GM12878 (cell line): ENCODE measurements around the gene C17orf78. TPM values are rescaled to one million over a fixed set of nuclear protein-coding genes. Genes with fewer than 3 reads are reported as not detected.

ENCODE experiments used
- ATAC-seq: fragments of 200-7000 bp; cut with Tn5 transposase; 3 replicates; pipeline ENCODE4 v1.9.1; 2020; ENCODE audit warnings: mild to moderate bottlenecking, moderate library complexity
- BruUV-seq: library from RNA; stranded (reverse); fragments of 400-500 nt; replicated peaks from 2 replicates; lab custom pipeline; 2021; lab: Mats Ljungman, UMichigan
- CTCF ChIA-PET: fragments of 300-600 bp; sonication (Branson Sonifier 250); formaldehyde crosslinking; extraction: SDS; loops from one replicate; lab custom pipeline; 2021; ENCODE audit warnings: inconsistent platforms; lab: Yijun Ruan, JAX
- POLR2A ChIA-PET: fragments of 350-600 bp; formaldehyde crosslinking; extraction: SDS; loops from one replicate; lab custom pipeline; 2021; ENCODE audit warnings: inconsistent platforms; lab: Charles Lee
- RAD21 ChIA-PET: fragments of 300-600 bp; sonication (Branson Sonifier 250); formaldehyde crosslinking; loops from one replicate; lab custom pipeline; 2023; ENCODE audit warnings: antibody characterized with exemption; ENCODE audit not compliant: unreplicated experiment; lab: Charles Lee
- SMC1A ChIA-PET: fragments of 300-600 bp; sonication (Branson Sonifier 250); formaldehyde crosslinking; loops from one replicate; lab custom pipeline; 2023; ENCODE audit not compliant: unreplicated experiment, uncharacterized antibody; lab: Charles Lee
- DNase-seq: peaks from one replicate; pipeline ENCODE4 v3.0.0-alpha.2; 2011; ENCODE audit warnings: low read depth, low spot score
- FAIRE-seq: peaks from 3 replicates; lab custom pipeline; 2011; peaks lifted over from hg19 to GRCh38; lab: Jason Lieb, UNC
- H2AFZ ChIP-seq: 2 replicates; pipeline ENCODE4 v1.6.0; 2011; ENCODE audit warnings: low read depth, low read length, control low read depth; ENCODE audit not compliant: control insufficient read depth
- H3K27ac ChIP-seq: 2 replicates; pipeline ENCODE4 v1.5.1; 2011; ENCODE audit warnings: control low read depth; ENCODE audit not compliant: control insufficient read depth, insufficient read depth
- H3K27me3 ChIP-seq, 2 experiments: replicated peaks in 1 of 2; 2 replicates each; pipeline versions ENCODE4 v1.6.0 to v1.6.1; 2011; ENCODE audit warnings: low read length in 1 of 2; ENCODE audit not compliant: control insufficient read depth in 2 of 2, insufficient read depth in 2 of 2
- H3K36me3 ChIP-seq, 2 experiments: 2 replicates each; pipeline ENCODE4 v1.5.1; 2011; ENCODE audit warnings: low read length in 1 of 2; ENCODE audit not compliant: control insufficient read depth in 2 of 2, insufficient read depth in 2 of 2
- H3K4me1 ChIP-seq: 2 replicates; pipeline ENCODE4 v1.6.1; 2011; ENCODE audit warnings: mild to moderate bottlenecking, low read length, moderate library complexity, mixed read lengths; ENCODE audit not compliant: control insufficient read depth, insufficient read depth
- H3K4me2 ChIP-seq: 2 replicates; pipeline ENCODE4 v1.6.0; 2011; ENCODE audit warnings: control low read depth; ENCODE audit not compliant: control insufficient read depth, insufficient read depth
- H3K4me3 ChIP-seq: fragments of 200-600 bp; sonication (generic); 2 replicates; pipeline ENCODE4 v1.5.1; 2016
- H3K79me2 ChIP-seq: 2 replicates; pipeline ENCODE4 v1.6.0; 2011; ENCODE audit warnings: low read length; ENCODE audit not compliant: control insufficient read depth, insufficient read depth
- H3K9ac ChIP-seq: 2 replicates; pipeline ENCODE4 v1.8.0; 2011; ENCODE audit warnings: low read length, control low read depth, mixed read lengths; ENCODE audit not compliant: control insufficient read depth, insufficient read depth
- H3K9me3 ChIP-seq: replicated peaks from 3 replicates; pipeline ENCODE4 v1.5.1; 2011; ENCODE audit warnings: mild to moderate bottlenecking, low read length; ENCODE audit not compliant: control insufficient read depth, insufficient read depth
- H4K20me1 ChIP-seq: 2 replicates; pipeline ENCODE4 v1.6.0; 2011; ENCODE audit not compliant: control insufficient read depth, insufficient read depth
- BCL11A ChIP-seq: IDR thresholded peaks from 2 replicates; pipeline ENCODE4 v1.6.1; 2011; ENCODE audit warnings: low read depth, low read length
- IRF4 ChIP-seq: IDR thresholded peaks from 2 replicates; pipeline ENCODE4 v1.6.1; 2011; ENCODE audit warnings: low read depth, low read length
- SMC3 ChIP-seq: IDR thresholded peaks from 2 replicates; pipeline ENCODE4 v1.6.1; 2011; ENCODE audit warnings: low read length, improper control_type of control experiment, borderline replicate concordance
- SREBF1 ChIP-seq: IDR thresholded peaks from 2 replicates; pipeline ENCODE4 v1.6.1; 2012; ENCODE audit warnings: mild to moderate bottlenecking, low read length
- SRF ChIP-seq, 2 experiments: IDR thresholded peaks; 2 replicates each; pipeline ENCODE4 v1.6.1; 2011; ENCODE audit warnings: low read depth in 2 of 2, low read length in 2 of 2, mild to moderate bottlenecking in 1 of 2, moderate library complexity in 1 of 2
- TAF1 ChIP-seq: IDR thresholded peaks from 2 replicates; pipeline ENCODE4 v1.6.1; 2011; ENCODE audit warnings: mild to moderate bottlenecking, low read depth, low read length, borderline replicate concordance
- YBX1 ChIP-seq: fragments of 450-650 bp; IDR thresholded peaks from 2 replicates; pipeline ENCODE4 v1.6.1; 2016; ENCODE audit warnings: antibody characterized with exemption
- YY1 ChIP-seq: IDR thresholded peaks from 2 replicates; pipeline ENCODE4 v1.6.1; 2011; ENCODE audit warnings: low read depth, mild to moderate bottlenecking, low read length
- WGBS: methylation state at CpG from one replicate; pipeline ENCODE4 v1.1.6; 2016; ENCODE audit warnings: low lambda C conversion rate; ENCODE audit not compliant: insufficient replicate concordance, insufficient coverage; ENCODE audit errors: missing lambda C conversion rate; 5-methylcytosine and 5-hydroxymethylcytosine counted together
- in situ Hi-C: fragments of 300-500 bp; cut with MboI; formaldehyde crosslinking; loops from 9 replicates; pipeline ENCODE4 v1.14.3; 2018; ENCODE audit warnings: mixed read lengths
- intact Hi-C: fragments of 100-400 bp; cut with micrococcal nuclease; formaldehyde crosslinking; loops from one replicate; pipeline ENCODE4 v1.14.2; 2022; ENCODE audit not compliant: unreplicated experiment
- polyA plus RNA-seq, 11 experiments: library from polyadenylated mRNA; depleted of rRNA in 4 of 11; unstranded in 6 of 11; stranded (reverse) in 5 of 11; fragments of >200 nt; fragmentation: Nextera tagmentation in 4 of 11; fragmentation: Illumina TruSeq in 1 of 11; extraction: Ambion mirVana in 4 of 11; extraction: Trizol in 1 of 11; gene quantifications; 1 replicate in 1 of 11; 2 replicates in 10 of 11; pipeline versions ENCODE4 v1.2.1 to v1.2.3, GENCODE V29; 2011 to 2016; ENCODE audit warnings: inconsistent platforms in 2 of 11, missing spikeins in 2 of 11, low read depth in 1 of 11
- total RNA-seq, 4 experiments: library from RNA; depleted of rRNA in 3 of 4; stranded (reverse); fragments of >200 nt in 3 of 4; fragmentation: Illumina TruSeq in 1 of 4; extraction: Trizol in 1 of 4; gene quantifications; 2 replicates each; pipeline versions ENCODE4 v1.2.1 to v1.2.3, GENCODE V29; 2013 to 2021
- TF ChIP-seq, protein P1 (sequence below): fragments of 450-650 bp; IDR thresholded peaks from 2 replicates; pipeline ENCODE4 v1.6.1; 2016; ENCODE audit warnings: mild to moderate bottlenecking
- TF ChIP-seq, protein P2 (sequence below): IDR thresholded peaks from 2 replicates; pipeline ENCODE4 v1.6.1; 2011; ENCODE audit warnings: low read depth, mild to moderate bottlenecking, low read length, moderate library complexity, borderline replicate concordance; ENCODE audit errors: extremely low read depth

Gene C17orf78
- total and polyA plus RNA-seq, 10 of the 15 experiments (the other 5 are each of a cell fraction or from before 2014, with no cell fraction given), result 0.10 TPM; not detected in 9

DNA sequence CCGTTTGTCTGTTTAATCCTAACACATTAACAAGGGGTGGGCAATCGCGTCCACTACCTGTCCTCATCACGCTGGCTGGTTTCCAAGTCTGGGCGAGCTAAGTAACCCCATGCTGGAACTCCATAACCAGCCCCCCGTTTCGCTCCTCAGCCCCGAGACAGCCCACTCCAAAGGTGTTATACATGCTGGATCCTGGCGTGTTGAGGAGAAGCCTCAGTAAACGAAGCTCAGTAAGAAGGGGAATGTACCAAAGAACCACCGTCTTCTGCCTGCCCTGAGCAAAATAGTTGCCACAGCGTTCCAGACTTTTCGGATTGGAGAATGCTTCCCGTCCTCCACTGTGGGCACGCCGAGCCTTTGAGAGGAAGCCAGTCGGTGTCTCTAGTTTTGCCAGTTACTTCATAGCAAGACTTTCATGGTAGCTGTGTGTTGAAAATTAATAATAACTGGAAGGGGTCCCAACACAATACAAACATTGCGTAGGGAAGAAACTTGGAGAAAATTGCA lies 16.1 kb upstream of the C17orf78 start:
- Histone ChIP-seq H3K36me3 (no peaks in the 10 kb centered on the region), H3K9ac (peak overlapping the region; percentile 68), H3K27me3 (no peaks in the 10 kb centered on the region), H4K20me1 (no peaks in the 10 kb centered on the region), H3K4me2 (peak overlapping the region; percentile 98), H3K9me3 (no peaks in the 10 kb centered on the region), H2AFZ (peak overlapping the region; percentile 90), H3K4me1 (peaks cover 12% of the 10 kb centered on the region), H3K79me2 (peaks cover 26% of the 10 kb centered on the region), H3K4me3 (peak overlapping the region; percentile 62; the same call in 1 of the 2 replicates), H3K27ac (peak overlapping the region; percentile 71)
- ChIA-PET RAD21 (interaction anchor here (2.7 kb wide), 1 partner anchor 14 kb away, joined by 12 read pairs; no protein-coding TSS in a partner anchor), SMC1A (no interaction called here), POLR2A (interaction anchor here (0.5 to 1.0 kb wide), 4 partner anchors 10 to 759 kb away, joined by 3 to 4 read pairs (median 3); no protein-coding TSS in a partner anchor), CTCF (interaction anchor here (0.8 to 2.4 kb wide), 3 partner anchors 16 to 990 kb away, joined by 3 to 8 read pairs (median 4); partner anchors contain the start of gene C17orf78)
- WGBS, result 44% methylated on average over 18 of the region's 18 CpGs
- FAIRE-seq (no peak), ATAC-seq (no peak), DNase-seq (no peak)
- intact Hi-C loops, result loop anchor here (5.0 to 10.0 kb wide), 2 partner anchors 48 to 415 kb away; partner anchors contain the start of genes AATF, ACACA and TADA2A
- in situ Hi-C loops, result loop anchor here (10.0 kb wide), 1 partner anchor 755 kb away; the partner anchor contains the start of gene MRM1
- BruUV-seq, result TSS peak; percentile 93
- TF ChIP-seq TAF1, result no peak
- no peak for TF ChIP-seq BCL11A
- no peak for TF ChIP-seq SRF (IDR thresholded peaks at IDR 0.05; ENCODE audit: low read depth in 2 of 2, low read length in 2 of 2)
- TF ChIP-seq SMC3, result no peak
- no peak for TF ChIP-seq YY1
- TF ChIP-seq SREBF1, result no peak
- TF ChIP-seq, protein P1, sequence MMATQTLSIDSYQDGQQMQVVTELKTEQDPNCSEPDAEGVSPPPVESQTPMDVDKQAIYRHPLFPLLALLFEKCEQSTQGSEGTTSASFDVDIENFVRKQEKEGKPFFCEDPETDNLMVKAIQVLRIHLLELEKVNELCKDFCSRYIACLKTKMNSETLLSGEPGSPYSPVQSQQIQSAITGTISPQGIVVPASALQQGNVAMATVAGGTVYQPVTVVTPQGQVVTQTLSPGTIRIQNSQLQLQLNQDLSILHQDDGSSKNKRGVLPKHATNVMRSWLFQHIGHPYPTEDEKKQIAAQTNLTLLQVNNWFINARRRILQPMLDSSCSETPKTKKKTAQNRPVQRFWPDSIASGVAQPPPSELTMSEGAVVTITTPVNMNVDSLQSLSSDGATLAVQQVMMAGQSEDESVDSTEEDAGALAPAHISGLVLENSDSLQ, result no peak
- TF ChIP-seq, protein P2, sequence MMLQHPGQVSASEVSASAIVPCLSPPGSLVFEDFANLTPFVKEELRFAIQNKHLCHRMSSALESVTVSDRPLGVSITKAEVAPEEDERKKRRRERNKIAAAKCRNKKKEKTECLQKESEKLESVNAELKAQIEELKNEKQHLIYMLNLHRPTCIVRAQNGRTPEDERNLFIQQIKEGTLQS, result no peak
- TF ChIP-seq YBX1, result no peak
- TF ChIP-seq IRF4, result no peak
